Keratinocyte (primary cell): ENCODE measurements around the gene PNKP.

Experiments
- CTCF ChIP-seq, 3 experiments: IDR thresholded peaks in 1 of 3; conservative IDR thresholded peaks in 1 of 3; optimal IDR thresholded peaks in 1 of 3; 2 replicates in 2 of 3; 3 replicates in 1 of 3; pipeline versions ENCODE3 to v1.5.1; 2011; ENCODE audit warnings: low read length in 3 of 3, mild to moderate bottlenecking in 3 of 3, moderate library complexity in 2 of 3, control low read depth in 1 of 3, inconsistent platforms in 1 of 3; ENCODE audit not compliant: insufficient read depth in 2 of 3; ENCODE audit errors: extremely low read depth in 1 of 3
- EZH2 ChIP-seq: IDR thresholded peaks from one replicate; pipeline ENCODE4 v1.6.1; 2012; ENCODE audit warnings: inconsistent platforms, mild to moderate bottlenecking, low read length, moderate library complexity

GRCh38 chr19:49873834-49874233 is 6.5 kb upstream of the PNKP start:
- TF ChIP-seq CTCF (optimal IDR thresholded peaks at IDR 0.05 in 1 of 3, IDR thresholded peaks at IDR 0.05 in 1 of 3, conservative IDR thresholded peaks at IDR 0.05 in 1 of 3; ENCODE audit: extremely low read depth in 1 of 3, insufficient read depth in 2 of 3, low read length in 3 of 3) (no peak), EZH2 (no peak)
